Endodermal cell (in vitro differentiated cells): ENCODE data around the gene SLC66A1. TPM values are rescaled to one million over a fixed set of nuclear protein-coding genes. Genes with fewer than 3 reads are reported as not detected.
"Not testable (repeated sequence)": the region's sequence is repeated elsewhere in the genome, so short reads cannot be mapped to it uniquely, and the experiment has no call there.

ENCODE experiments used
- DNase-seq: peaks from one replicate; pipeline ENCODE4 v3.0.0-alpha.2; 2017
- H3K27ac ChIP-seq: 2 replicates; pipeline ENCODE4 v1.5.1; 2013; ENCODE audit warnings: mild to moderate bottlenecking, low read depth, low read length, moderate library complexity
- H3K27me3 ChIP-seq: 2 replicates; pipeline ENCODE4 v1.6.1; 2013; ENCODE audit warnings: mild to moderate bottlenecking, low read length, moderate library complexity; ENCODE audit not compliant: insufficient read depth, control insufficient read depth, poor library complexity, severe bottlenecking
- H3K36me3 ChIP-seq: 2 replicates; pipeline ENCODE4 v1.7.0; 2013; ENCODE audit warnings: mild to moderate bottlenecking, low read length, moderate library complexity; ENCODE audit not compliant: control insufficient read depth, insufficient read depth
- H3K4me1 ChIP-seq: one replicate; pipeline ENCODE4 v1.7.0; 2013; ENCODE audit warnings: low read length; ENCODE audit not compliant: control insufficient read depth, insufficient read depth
- H3K4me3 ChIP-seq: 2 replicates; pipeline ENCODE4 v1.5.1; 2013; ENCODE audit warnings: mild to moderate bottlenecking, low read length, moderate library complexity
- H3K9ac ChIP-seq: 2 replicates; pipeline ENCODE4 v1.6.1; 2013; ENCODE audit warnings: mild to moderate bottlenecking, low read length, moderate library complexity; ENCODE audit not compliant: poor library complexity, severe bottlenecking; ENCODE audit errors: extremely low read depth
- H3K9me3 ChIP-seq: 2 replicates; pipeline ENCODE4 v1.6.1; 2013; ENCODE audit warnings: mild to moderate bottlenecking, low read length, moderate library complexity; ENCODE audit not compliant: control insufficient read depth
- H3K27ac Mint-ChIP-seq: 2 replicates; pipeline ENCODE4 v1.8.0; 2020; ENCODE audit warnings: mixed read lengths
- H3K27me3 Mint-ChIP-seq: 2 replicates; pipeline ENCODE4 v1.8.0; 2021; ENCODE audit warnings: mild to moderate bottlenecking, mixed read lengths; ENCODE audit not compliant: insufficient read depth
- H3K36me3 Mint-ChIP-seq: 2 replicates; pipeline ENCODE4 v1.8.0; 2020; ENCODE audit warnings: low read depth, mixed read lengths
- H3K4me1 Mint-ChIP-seq: 2 replicates; pipeline ENCODE4 v1.8.0; 2020; ENCODE audit warnings: mixed read lengths
- H3K4me3 Mint-ChIP-seq: 2 replicates; pipeline ENCODE4 v1.8.0; 2020; ENCODE audit warnings: mild to moderate bottlenecking, moderate library complexity, mixed read lengths
- H3K9me3 Mint-ChIP-seq: 2 replicates; pipeline ENCODE4 v1.8.0; 2020; ENCODE audit warnings: mild to moderate bottlenecking, mixed read lengths
- WGBS, 2 experiments: methylation state at CpG; one replicate each; pipeline versions ENCODE4 v1.1.5 to v1.1.7; 2013; ENCODE audit warnings: missing lambda C conversion rate in 2 of 2, mixed read lengths in 1 of 2; ENCODE audit not compliant: insufficient coverage in 1 of 2, insufficient read length in 1 of 2; 5-methylcytosine and 5-hydroxymethylcytosine counted together
- total RNA-seq, 2 donors: library from RNA; stranded (reverse); fragmentation: NEBNext Ultra II Directional in 1 of 2; extraction: Animal tissue kit (Norgen Biotek cat#: 25700) in 1 of 2; gene quantifications; 2 replicates in 1 of 2; 3 replicates in 1 of 2; pipeline ENCODE4 v1.2.1, GENCODE V29; 2021
- TF ChIP-seq, protein P1 (sequence below): fragments of 200-600 bp; sonication (generic); conservative IDR thresholded peaks from 2 replicates; pipeline ENCODE4 v1.5.0; 2021; ENCODE audit warnings: antibody characterized with exemption, mild to moderate bottlenecking

SLC66A1 gene
- total RNA-seq, 2 donors from 2014 or later, result 20.8 to 22.6 TPM

DNA sequence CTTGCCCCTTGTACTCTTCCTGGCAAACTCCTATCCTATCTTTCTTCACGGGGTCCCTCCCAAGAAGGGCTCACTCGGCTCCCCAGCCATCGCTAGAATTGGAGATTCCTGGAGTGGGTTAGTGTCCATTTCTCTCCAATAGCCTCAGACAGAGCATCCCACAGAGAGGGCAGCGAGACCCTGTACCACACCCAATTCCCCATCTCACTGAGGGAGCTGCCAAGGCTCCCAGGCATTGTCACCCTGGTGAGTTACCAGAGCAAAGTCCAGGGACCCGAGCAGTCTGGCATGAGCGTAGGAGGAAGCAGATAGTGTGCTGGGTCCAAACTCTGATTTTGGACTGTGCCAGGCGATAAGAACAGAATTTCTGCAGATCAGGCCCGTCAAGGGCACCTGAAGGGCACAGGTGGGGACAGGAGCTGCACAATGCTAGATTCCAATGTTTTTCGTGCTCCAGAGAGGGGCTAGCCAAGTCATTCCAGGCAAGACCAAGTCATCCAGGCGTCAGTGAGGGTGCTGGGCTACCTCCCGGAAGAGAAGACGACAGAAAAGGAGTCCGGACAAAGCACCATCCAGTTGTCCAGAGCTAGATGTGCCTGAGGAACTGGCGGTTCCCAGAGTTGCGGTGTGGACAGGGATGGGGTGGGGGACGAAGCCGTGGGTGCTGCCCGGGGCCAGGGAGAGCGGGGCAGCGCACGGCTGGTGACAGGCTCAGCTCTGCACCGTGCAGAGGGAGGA is 38.9 kb upstream of the SLC66A1 start:
- Histone ChIP-seq H3K36me3 (no peaks in the 10 kb centered on the region), H3K27ac (no peak overlapping the region), H3K9ac (no peak overlapping the region), H3K27me3 (peaks cover 35% of the 10 kb centered on the region), H3K9me3 (no peaks in the 10 kb centered on the region), H3K4me1 (no peaks in the 10 kb centered on the region), H3K4me3 (no peak overlapping the region)
- Mint-ChIP-seq H3K4me3 (no peak overlapping the region), H3K4me1 (no peaks in the 10 kb centered on the region), H3K9me3 (peaks cover 2% of the 10 kb centered on the region), H3K36me3 (no peaks in the 10 kb centered on the region), H3K27ac (no peak overlapping the region), H3K27me3 (peaks cover 21% of the 10 kb centered on the region)
- DNase-seq, result no peak
- 90 to 100% methylated on average over 8 to 22 of the region's 22 CpGs for WGBS, 2 experiments
- TF ChIP-seq, protein P1, sequence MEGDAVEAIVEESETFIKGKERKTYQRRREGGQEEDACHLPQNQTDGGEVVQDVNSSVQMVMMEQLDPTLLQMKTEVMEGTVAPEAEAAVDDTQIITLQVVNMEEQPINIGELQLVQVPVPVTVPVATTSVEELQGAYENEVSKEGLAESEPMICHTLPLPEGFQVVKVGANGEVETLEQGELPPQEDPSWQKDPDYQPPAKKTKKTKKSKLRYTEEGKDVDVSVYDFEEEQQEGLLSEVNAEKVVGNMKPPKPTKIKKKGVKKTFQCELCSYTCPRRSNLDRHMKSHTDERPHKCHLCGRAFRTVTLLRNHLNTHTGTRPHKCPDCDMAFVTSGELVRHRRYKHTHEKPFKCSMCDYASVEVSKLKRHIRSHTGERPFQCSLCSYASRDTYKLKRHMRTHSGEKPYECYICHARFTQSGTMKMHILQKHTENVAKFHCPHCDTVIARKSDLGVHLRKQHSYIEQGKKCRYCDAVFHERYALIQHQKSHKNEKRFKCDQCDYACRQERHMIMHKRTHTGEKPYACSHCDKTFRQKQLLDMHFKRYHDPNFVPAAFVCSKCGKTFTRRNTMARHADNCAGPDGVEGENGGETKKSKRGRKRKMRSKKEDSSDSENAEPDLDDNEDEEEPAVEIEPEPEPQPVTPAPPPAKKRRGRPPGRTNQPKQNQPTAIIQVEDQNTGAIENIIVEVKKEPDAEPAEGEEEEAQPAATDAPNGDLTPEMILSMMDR, result no peak

DNA sequence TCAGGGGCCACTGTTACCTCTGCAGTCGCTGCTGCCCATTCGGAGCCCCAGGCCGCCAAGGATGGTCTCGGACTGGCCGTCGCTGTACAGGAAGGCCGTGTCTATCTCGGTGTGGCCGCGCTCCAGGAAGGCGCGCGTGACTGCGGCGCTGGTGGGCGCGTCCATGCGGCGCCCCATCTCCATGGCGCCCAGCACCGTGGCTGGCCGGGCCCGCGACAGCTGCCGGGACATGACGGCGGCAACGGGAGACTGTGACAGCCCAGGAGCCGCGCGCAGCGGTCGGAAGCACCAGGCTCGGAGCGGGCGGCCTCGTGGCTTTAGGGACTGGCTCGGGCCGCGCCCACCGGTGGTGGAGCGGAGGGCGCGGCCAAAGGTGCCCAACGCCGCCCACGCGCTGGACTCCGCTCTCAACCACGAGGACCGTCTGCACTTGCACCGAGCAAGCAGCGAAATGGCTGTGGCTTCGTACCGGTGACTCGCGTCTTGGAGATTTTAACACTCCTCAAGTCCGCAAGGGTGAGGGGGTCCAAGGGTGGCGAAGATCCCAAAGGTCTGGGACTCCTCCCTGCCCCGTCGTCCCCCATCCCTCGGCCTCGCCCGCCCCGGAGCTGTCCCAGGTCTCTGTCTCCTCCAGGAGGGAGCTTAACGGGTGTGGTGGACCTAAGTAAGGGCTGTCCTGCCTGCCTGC is 38.1 kb upstream of the SLC66A1 start:
- H3K9me3 Mint-ChIP-seq, H3K4me1 ChIP-seq, H3K27ac Mint-ChIP-seq, H3K9ac ChIP-seq, H3K4me3 ChIP-seq, H3K27ac ChIP-seq, H3K9me3 ChIP-seq, H3K4me1 Mint-ChIP-seq, H3K36me3 Mint-ChIP-seq, H3K36me3 ChIP-seq, DNase-seq: not testable (repeated sequence)
- 33 to 58% methylated on average over 7 to 48 of the region's 66 CpGs for WGBS, 2 experiments
- peaks cover 35% of the 10 kb centered on the region for H3K27me3 ChIP-seq
- H3K4me3 Mint-ChIP-seq, result peak overlapping the region; percentile 26
- H3K27me3 Mint-ChIP-seq, result peaks cover 21% of the 10 kb centered on the region

DNA sequence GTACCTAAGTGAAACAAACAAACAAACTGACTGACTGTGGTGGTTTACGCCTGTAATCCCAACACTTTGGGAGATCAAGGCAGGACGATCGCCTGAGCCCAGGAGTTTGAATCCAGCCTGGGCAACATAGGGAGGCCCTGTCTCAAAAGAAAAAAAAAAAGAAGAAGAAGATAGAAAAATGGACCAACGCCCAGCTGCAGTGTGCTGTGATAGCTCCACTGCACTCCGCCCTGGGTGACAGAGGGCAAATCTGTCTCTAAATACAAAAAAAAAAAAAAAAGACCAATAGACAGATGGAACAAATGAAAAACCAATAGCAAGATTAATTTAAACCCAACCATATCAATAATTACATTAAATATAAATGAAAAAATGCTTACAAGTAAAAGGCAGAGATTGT is 37.5 kb upstream of the SLC66A1 start:
- DNase-seq, result no peak
- no peak overlapping the region for H3K9ac ChIP-seq
- peaks cover 21% of the 10 kb centered on the region for H3K27me3 Mint-ChIP-seq
- peaks cover 2% of the 10 kb centered on the region for H3K9me3 Mint-ChIP-seq
- no peaks in the 10 kb centered on the region for H3K9me3 ChIP-seq
- H3K27me3 ChIP-seq, result peaks cover 35% of the 10 kb centered on the region
- H3K4me3 ChIP-seq, result no peak overlapping the region
- peak overlapping the region; percentile 26 for H3K4me3 Mint-ChIP-seq
- no peaks in the 10 kb centered on the region for H3K36me3 ChIP-seq
- peaks cover 1% of the 10 kb centered on the region for H3K36me3 Mint-ChIP-seq
- no peak overlapping the region for H3K27ac Mint-ChIP-seq
- TF ChIP-seq, protein P1, result no peak
- H3K4me1 Mint-ChIP-seq, result no peaks in the 10 kb centered on the region
- no peaks in the 10 kb centered on the region for H3K4me1 ChIP-seq
- WGBS, 2 experiments, result 87 to 89% methylated on average over 3 to 4 of the region's 5 CpGs
- no peak overlapping the region for H3K27ac ChIP-seq
